T-helper 1 cell (primary cell): ENCODE results near the gene BICD2.
"Not testable (repeated sequence)": the region's sequence is repeated elsewhere in the genome, so short reads cannot be mapped to it uniquely, and the experiment has no call there.

Experiments used
- DNase-seq, 5 donors: peaks; one replicate each; pipeline ENCODE4 v3.0.0-alpha.2; 2012 to 2020

The BICD2 gene

DNA sequence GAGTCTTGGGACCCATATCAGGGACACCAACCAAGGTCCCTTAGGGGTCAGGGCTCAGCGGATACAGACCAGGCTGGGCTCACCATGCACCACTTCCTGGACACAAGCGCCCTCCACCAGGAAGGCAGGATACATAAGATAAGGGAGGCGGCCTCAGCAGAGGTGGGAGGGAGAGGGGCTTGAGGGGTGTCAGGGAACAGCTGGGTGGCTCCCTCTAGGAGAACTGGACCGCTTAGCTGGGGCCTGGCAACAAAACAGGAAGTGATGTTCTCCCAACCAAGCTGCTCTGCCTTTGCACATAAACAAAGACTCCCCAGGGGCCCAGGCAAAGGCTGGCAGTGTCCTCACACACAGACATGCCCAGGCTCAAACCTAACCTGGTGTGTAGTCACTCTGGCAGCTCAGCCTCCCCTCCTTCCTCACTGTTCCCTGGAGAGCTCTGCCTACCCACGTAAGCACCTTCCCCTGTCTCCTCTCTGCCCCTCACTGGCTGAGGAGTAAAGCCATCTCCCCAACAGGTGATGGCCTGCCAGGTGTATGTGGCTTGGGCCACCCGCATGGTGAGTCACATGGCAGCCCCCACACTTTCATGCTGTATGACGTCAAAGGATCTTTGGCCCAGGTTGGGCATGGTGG, 5.8 kb upstream of the BICD2 start:
- DNase-seq: no peak

DNA sequence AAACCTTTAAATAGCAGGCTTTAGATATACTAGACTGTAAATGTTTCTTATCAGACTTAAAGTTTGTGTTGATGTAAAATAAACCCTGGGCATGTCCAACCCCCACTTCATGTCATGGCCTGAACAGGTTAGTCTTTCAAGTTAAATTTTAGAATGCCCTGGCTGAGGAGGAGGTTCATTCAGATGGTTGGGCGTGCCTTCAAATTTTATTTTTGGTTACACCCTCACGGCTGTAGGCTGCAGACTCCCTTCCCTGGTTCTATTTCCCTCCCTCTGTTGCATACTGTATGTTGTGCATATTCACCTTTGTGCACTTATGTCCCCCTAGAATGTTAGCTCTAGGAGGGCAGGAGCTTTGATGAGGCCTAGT, 5.3 kb upstream of the BICD2 start:
- no peak for DNase-seq

DNA sequence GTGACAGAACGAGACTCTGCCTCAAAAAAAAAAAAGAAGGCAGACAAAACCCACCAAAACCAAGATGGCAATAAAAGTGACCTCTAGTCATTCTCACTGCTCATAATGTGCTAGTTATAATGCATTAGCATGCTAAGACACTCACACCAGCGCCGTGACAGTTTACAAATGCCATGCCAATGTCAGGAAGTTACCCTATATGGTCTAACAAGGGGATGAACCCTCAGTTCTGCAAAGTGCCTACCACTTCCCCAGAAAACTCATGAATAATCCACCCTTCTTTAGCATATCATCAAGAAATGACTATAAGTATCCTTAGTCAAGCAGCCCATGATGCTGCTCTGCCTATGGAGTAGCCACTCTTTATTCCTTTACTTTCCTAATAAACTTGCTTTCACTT, 4.7 kb upstream of the BICD2 start:
- no peak for DNase-seq

DNA sequence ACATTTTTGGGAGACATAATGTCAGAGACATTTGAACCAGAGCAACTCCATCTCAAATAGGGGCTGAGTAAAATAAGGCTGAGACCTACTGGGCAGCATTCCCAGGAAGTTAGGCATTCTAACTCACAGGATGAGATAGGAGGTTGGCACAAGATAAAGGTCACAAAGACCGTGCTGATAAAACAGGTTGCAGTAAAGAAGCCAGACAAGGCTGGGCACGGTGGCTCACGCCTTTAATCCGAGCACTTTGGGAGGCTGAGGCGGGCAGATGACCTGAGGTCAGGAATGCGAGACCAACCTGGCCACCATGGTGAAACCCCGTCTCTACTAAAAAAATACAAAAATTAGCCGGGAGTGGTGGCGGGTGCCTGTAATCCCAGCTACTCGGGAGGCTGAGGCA, 4.2 kb upstream of the BICD2 start:
- DNase-seq: not testable (repeated sequence)

DNA sequence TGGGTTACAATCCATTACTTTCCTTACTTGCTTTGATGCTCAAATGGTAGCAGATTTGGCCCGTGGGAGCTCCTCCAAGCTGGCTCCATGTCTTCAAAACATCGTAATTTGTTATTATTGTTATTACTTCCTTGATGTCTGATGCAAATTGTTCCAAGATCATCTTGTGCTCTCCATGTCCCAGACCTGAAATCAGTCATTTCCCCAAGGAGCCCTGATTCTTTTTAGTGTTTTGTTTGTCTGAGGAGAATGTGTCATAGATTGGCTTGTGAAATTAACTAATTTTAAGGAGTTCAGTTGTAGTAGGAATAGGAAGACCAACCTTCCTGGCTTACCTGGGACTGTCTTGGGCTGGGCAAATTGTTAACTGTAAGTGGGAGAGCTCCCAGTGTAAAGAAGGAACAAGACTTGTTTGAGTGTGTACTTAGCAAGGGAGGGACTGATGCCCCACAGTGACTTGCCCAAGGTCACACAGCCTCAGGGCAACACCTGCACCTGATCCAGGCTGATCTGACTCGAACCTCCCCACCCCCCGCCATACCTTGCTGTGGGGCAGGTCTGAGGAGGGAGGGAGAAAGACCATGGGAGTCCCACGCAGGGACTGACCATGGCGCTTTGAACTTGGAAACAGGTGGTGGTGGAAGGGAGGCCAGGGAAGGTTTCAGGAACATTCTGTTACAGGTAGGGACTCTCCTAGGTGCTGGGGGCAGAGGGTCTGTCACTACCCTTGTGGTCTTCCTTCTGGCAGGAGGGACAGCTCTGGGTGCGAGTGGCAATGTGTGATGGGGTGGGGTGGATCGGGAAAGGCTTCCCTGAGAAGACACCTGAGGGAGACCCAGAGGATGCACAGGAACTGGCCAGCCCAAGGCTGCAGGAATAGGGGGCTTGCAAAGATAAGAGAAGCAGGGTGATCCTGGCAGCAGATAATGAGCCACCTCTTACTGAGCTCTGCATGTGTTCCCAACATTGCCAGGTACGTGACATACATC, 2.7 kb upstream of the BICD2 start:
- DNase-seq: no peak

DNA sequence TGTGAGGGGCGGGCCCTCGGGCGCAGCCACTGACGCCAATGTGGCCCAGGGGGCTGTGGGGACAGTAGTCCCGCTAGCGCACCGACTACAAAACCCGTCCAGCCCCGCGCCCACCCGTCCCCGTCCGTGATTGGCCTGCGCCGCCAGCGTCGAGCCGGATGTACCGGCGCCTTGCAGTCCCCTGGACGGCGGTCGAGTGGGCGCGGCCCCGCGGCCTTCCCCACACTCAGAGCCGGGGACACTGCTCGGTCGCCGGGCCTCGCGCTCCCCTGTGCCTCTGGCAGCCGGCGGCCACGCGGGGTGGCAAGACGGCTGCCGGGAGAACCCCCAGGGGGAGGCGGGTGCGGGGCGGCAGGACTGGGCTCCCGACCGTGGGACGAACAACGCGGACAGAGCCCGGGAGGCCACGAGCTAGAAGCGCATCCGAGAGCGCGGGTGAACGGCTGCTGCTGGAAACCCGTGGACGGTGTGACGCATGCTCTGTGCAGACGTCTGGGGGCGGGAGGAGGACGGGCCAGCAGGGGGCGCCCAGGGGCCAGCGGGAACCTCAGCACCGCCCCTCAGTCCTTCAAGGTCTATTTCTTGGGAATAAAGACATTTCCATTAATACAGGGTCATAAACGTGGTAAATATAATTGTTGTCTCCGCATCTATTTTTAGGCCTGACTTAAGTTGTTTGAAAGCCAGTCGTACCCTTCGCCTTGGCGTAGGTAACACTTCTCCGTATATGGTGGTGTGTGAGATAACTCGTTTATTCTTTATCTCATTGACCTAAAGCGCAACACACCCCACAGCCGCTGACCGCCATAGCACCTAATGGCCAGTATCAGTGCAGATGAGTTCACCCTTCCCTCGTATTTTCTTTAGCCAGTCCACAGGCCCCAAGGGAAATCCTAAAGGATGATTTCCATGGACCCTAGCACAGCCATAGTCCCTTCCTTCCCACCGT, 629 bp upstream of the BICD2 start:
- DNase-seq: peak; percentile 94 to 99 (median 95)

DNA sequence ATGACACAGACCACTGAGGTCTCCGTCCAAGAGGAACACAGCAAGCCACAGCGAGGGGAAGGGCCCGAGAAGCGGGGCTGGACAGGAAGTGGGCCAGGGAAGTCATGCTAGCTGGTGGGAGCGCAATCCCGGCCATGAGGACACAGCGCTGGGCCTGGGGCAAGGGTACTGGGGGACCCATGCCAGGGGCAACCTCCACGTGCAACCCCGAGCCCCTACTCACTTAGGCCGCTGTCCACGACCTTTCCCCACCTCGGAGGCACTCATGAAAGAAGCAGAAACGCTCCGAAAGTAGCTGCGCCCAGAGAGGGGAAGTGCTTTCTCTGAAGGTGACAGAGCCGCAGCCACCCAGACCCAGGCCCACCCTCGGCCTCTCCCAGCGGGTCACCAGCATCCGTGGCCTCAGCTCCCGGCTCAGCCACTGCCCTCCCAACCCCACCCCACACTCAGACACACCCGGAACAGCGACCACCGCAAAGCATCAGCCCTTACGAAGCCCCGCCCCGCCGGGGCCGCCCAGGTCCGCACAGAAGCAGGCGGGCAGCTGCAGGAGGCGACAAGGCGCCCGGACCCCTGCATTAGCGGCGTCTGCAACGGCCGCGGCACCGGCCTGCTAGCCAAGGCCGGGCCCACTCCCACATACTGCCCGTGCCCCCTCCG, 782 bp downstream of the BICD2 start:
- DNase-seq: peak in 4 of 5 donors; percentile 16 to 37 (median 24)

DNA sequence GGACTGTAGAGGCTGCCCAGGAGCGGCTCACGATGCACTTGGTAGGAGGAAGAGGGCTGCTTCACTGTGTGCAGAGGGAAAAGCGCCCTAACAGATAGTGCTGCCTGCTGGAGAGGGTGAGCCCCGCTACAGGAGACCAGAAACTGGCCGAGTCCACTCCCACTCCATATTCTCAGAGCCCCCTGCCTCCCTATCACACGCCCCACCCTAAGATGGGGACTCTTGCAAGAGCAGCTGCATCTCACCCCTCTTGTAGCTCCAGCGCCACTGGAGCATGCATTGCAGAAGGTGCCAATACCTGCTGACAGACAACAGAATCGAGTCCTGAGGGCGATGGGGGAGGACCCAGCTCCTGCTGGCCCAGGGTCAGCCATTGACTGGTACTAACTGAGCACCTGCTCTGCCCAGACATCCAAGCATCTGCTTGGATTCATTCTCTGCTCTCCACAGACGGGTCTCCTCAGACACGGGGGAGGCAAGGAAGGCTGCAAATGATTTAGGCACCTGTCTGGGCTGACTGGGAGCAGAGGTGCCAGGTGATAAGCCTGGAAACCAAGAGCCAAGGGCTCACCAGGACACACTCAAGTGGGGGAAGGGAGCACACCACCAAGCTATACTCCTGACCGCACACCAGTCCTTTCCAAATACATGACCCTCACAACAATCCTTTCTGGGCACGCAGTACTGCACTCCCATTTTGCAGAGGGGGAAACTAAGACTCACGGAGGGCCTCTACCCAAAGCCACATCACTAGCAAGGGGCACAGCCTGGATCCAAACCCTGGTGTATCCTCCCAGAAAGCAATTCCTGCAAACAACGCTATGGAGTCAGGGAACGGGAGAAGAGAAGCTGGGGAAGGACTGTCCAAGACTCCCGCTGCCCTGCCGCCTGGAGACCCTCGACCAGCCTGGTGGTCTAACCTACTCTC, 1.6 kb downstream of the BICD2 start:
- DNase-seq: no peak

DNA sequence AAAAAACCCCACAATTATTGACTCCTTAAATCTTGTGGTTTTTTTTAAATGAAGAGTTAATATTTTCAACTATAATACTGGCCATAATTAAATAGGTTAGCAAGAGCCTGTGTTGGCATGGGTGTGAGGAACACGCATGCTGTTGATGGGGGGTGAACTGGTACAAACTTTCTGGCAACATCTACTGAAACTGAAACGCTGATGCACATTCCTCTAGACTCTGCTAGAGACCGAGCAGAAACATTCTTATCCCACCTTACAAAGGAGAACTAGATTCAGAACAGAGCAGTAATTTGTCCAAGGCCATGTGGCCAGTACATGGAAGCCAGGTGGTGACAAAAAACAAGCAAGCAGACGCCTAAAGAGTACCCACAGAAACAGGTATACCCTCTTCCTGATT, 2.4 kb downstream of the BICD2 start:
- DNase-seq: no peak

DNA sequence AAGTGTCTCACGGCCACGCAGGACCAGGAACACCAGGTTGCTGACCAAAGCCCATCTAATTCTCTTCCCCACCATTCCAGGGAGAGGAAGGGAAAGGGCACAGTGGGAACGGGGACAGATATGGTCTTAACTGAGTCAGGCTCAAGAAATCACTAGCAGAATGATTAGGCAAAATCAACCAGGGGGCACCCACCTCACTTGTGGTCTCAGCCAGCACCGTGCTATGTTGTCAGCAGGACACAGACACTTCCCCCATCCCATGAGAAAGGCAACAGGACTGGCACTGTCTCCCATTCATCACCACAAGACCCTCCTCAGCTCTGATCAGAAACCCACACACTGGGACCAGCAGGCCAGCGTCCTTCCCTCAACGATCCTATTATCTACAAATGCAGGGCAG, 2.9 kb downstream of the BICD2 start:
- DNase-seq: no peak

DNA sequence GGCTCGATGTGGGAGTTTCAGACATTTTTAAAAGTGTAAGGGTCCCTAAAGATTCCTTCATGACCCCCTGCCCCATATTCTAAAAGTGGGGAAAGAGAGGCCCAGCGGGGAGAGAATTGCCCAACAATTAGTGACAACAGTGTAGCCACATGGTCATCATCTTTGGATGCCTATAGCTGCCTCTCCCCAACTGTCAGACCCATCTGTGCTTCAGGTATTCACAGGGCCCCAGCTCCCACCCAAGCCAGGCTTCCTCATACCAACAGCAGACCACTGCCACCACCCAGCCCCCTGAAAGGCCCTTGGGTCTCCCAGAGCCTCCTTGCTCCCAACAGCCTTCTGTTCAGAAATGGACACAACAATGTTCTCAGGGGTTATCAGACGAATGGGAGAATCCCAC, 4.1 kb downstream of the BICD2 start:
- no peak for DNase-seq

DNA sequence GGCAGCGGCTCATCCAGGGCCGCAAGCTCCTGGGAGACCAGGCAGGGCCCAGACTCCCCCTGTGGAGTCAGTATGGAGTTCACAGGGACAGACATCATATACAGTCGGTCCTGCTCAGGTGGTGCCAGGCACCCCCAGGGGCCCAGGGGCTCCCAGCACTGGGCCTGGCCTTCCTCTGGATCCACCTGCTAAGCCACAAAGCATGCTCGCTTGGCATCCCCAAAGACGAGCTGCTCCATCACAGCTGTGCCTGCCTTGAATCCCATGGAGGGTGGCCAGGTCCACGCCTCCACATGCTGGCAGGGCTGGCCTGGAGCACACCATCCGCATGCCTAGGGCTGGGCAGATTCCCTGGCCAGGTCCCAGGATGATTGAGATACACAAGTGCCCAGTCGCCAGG, 4.6 kb downstream of the BICD2 start:
- no peak for DNase-seq

DNA sequence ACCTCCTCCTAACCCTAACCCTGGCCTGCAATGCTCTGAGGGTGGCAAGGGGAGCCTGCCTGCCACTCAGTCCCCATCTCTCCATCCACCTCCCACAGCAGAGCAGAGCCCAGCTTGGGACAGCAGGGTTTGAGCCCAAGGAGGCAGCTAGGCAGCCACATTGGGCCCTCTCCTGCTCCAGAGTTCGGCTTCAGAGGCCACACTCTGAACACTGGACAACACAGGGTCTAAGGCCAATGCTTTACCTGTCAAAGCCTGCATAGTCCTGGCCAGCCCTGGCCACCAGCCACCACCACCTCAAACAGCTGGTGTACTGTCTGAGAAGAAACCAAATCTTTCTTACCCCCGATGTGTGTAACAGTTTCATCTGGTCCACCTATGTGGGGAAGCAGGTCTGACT, 5.2 kb downstream of the BICD2 start:
- DNase-seq: no peak

DNA sequence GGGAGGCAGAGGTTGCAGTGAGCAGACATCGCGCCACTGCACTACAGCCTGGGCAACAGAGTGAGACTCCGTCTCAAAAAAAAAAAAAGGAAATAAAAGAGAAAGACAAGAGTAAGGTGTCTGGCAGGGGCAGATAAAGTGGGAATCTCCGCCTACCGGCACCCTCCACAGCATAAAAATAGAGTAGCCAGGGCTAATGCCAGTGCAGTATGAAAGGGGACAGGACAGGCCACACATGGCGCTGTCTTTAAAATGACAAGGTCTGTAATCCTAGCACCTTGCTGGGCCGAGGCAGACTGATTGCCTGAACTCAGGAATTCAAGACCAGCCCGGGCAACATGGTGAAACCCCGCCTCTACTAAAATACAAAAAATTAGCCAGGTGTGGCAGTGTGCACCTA, 7.8 kb downstream of the BICD2 start:
- DNase-seq: no peak

DNA sequence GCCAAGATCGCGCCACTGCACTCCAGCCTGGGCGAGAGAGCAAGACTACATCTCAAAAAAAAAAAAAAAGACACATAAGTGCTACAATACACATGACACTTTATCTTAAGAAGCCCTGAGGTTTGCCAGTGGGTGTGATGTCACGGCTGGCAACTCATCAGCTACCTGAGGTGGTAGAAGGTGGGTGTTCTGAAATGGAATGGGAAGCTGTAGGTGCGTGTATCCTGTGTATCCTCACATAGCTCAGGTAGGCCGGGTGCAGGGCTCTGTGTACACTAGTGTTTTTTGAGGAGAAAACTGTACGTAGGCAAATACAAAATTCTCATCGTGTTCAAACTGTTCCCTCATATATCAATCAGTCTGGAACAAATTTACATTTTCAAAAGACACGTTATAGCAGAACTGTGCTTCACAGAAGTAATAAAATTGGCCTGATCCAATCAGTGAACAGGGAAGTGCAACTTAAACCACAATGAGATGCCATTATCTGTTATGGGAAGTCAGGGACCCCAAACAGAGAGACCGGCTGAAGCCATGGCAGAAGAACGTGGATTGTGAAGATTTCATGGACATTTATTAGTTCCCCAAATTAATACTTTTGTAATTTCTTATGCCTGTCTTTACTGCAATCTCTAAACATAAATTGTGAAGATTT, 10.4 kb downstream of the BICD2 start:
- DNase-seq: no peak

DNA sequence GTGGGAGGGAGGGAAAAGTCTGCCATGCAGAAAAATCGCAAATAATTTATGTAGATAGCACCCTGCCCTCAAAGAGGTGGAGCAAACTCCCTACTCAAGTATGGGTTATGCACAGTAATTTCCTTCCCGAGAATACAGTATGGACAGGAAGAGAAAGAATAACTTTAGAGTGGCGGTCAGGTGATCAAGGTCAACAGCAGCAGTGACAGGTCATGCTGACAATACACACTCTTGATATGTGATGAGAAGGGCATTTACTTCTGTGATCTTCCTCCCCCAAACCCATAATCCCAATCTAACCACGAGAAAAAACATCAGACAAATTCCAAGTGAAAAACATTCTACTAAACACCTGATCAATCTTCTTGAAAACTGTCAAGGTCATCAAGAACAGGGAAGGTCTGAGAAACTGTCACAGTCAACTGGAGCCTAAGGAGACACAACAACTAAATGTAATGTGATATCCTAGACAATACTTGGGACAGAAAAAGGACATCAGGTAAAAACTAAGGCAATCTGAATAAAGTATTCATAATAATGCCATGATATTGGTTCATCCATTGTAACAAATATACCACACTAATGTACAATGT, 11.7 kb downstream of the BICD2 start:
- no peak for DNase-seq

DNA sequence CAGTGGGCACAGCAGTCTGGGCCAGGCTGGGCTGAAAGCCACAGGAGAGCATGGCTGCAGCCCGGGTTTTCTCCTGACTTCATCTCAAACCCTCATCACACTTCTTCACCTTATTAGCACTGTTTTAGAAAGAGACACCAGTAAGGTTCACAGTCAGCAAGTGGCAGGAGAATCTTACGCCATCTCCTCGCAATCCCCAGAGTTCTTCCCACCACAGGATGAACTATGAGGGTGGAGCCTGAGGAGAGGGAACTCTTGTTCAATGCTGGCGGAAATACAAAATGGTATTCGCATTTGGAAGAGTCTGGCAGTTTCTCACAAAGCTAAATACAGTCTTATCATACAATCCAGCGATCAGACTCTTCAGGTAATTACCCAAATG, 14.7 kb downstream of the BICD2 start:
- DNase-seq: no peak

DNA sequence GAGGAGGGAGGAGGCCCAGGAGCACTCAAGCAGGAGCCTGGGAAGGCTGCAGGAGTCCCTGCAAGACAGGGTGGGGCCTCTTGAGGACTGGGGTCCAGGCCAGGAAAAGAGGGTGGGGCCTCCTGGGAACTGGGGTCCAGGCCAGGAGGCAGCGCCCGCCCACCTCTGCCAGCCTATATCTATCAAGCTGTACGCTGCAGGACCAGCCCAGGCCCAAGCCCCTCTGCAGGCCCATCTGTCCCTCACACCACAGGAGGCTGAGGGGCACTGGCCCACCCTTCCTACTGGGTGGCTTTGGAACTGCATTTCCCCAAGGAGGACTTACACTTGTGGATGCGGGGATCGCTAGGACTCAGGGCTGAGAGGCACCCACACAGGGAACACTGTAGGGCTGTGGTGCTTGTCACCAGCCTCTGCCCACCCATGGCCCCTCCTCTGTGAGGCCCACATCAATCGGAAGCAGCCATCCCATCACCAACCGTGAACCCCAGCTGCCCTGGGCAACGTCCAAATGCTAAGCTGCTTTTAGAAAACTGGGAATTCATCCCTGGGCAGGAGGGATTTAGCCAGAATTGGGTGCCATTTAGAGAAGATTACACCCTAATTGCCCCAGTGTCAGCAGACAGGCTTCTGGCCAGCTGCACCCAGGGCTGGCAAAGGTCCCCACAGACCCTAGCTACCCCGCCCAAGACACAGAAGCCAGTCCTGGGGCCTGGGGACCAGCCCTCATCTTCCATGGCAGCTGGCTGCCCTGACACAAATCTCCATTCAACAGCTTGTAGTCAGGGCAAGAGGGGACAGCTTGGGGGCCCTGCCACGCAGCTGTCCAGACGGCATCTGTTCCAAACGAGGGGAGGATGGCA, 15.3 kb downstream of the BICD2 start:
- DNase-seq: no peak

DNA sequence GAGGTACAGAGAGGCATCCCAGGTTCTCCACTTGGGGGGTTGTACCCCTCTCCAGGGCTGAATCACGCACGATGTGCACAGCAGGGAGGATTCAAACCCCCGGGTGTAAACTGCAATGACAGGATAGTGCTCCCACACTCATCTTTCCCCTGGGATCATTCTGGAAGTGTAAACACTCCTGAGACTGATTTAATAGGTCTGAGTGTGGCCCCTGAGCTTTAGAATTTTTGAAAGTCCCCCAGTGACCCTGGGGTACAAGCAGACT, 16.5 kb downstream of the BICD2 start:
- DNase-seq: no peak
